Measurements from ENCODE around the gene ADAMTSL5. TPM values are rescaled to one million over a fixed set of nuclear protein-coding genes. Genes with fewer than 3 reads are reported as not detected.

The ADAMTSL5 gene
- total RNA-seq, 4 donors from 2014 or later = 0.27 to 5.1 (median 2.5) TPM

DNA sequence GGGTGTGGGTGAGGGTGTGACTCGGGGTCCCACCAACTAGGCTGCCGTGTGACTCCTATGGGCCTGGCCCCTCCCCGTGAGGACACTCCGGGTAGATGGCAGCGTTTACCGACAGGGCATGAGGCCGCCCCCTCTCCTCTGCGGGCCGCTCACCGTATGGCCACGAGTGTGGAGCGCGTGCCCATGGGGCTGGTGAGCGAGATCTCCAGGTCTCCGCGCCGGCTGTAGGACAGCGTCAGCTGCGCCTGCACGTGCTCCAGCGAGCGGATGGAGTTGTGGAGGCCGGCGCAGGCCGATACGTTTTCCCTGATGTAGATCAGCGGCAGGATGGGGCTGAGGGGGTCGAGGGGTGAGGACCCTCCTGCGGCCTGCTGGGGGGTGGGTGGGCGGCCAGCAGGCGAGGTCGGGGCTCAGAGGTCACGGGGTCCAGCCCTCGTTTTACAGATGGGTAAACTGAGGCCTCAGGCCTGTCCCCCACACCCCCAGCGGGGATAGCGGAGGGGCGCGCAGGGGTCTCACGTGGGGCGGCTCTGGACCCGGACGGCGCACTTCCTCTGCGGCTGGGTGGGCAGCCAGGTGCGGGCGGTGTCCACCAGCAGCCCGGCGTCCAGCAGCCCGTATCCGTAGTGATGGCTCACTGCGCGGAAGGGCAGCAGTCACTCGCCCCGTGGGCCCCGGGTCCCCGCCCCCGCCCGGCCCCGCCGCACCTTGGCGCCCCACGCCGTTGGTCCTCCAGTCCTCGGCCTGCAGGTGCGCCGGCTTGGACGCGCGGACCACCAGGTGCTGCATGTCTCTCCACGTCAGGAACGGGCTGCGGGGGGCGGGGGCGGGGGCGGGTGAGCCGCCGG lies 29.5 kb downstream of the ADAMTSL5 start:
- intact Hi-C loops (cut with DNase I) = no loop called here
- WGBS, 2 donors = 91 to 94% methylated on average over 44 to 50 of the region's 77 CpGs
- DNase-seq = no peak
- no peak overlapping the region for H3K27ac ChIP-seq
- H3K9me3 ChIP-seq = no peaks in the 10 kb centered on the region
- no peak overlapping the region for H3K4me3 ChIP-seq (replicated peaks in 1 of 3)
- H3K4me1 ChIP-seq = peaks cover under 1 to 3% of the 10 kb centered on the region in 2 donors
- H3K36me3 ChIP-seq = no peaks in the 10 kb centered on the region
- no peaks in the 10 kb centered on the region for H3K27me3 ChIP-seq
- TF ChIP-seq, protein P1, sequence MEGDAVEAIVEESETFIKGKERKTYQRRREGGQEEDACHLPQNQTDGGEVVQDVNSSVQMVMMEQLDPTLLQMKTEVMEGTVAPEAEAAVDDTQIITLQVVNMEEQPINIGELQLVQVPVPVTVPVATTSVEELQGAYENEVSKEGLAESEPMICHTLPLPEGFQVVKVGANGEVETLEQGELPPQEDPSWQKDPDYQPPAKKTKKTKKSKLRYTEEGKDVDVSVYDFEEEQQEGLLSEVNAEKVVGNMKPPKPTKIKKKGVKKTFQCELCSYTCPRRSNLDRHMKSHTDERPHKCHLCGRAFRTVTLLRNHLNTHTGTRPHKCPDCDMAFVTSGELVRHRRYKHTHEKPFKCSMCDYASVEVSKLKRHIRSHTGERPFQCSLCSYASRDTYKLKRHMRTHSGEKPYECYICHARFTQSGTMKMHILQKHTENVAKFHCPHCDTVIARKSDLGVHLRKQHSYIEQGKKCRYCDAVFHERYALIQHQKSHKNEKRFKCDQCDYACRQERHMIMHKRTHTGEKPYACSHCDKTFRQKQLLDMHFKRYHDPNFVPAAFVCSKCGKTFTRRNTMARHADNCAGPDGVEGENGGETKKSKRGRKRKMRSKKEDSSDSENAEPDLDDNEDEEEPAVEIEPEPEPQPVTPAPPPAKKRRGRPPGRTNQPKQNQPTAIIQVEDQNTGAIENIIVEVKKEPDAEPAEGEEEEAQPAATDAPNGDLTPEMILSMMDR (IDR thresholded peaks at IDR 0.05) = no peak
- TF ChIP-seq POLR2A (IDR thresholded peaks at IDR 0.05) = no peak

DNA sequence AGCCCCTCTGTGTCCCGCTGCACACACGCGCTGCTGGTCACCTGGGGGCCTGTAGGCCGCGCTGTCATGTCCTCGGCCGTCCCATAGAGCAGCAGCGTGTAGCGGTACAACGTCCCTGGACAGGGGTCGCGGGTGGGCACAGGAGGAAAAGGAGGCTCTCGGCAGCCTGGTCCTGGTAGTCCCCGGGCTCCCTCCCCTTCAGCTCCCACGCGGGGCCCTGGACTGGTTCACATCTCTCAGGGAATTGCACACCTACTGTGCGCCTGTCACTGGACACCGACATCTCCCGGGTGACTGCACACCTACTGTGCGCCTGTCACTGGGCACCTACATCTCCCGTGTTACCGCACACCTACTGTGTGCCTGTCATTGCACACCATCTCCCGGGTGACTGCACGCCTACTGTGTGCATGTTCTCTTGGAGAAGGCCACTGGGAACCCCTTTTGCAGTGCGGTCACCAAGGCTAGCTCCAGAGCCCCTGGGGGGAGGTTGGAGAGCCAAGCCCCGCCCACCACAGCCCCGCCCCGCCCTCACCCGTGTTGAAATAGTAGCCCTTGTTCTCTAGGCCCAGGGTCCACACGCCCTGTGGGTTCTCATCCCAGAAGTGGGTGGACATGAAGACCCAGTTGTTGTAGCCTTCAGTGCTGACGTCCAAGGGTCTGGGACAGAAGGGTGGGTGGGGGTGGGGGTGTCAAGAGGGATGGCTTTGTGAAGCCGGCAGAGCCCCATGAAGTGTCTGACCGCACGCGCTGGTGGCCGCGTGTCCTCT lies 30.3 kb downstream of the ADAMTSL5 start:
- Histone ChIP-seq H3K4me3 (replicated peaks in 1 of 3) (no peak overlapping the region), H3K9me3 (no peaks in the 10 kb centered on the region), H3K27me3 (no peaks in the 10 kb centered on the region), H3K36me3 (no peaks in the 10 kb centered on the region), H3K4me1 (peaks cover 7 to 9% of the 10 kb centered on the region in 2 donors), H3K27ac (no peak overlapping the region)
- no peak for DNase-seq
- 78 to 84% methylated on average over 21 to 22 of the region's 37 CpGs for WGBS, 2 donors
- no peak for TF ChIP-seq POLR2A (IDR thresholded peaks at IDR 0.05)
- TF ChIP-seq, protein P1 (IDR thresholded peaks at IDR 0.05) = no peak
- intact Hi-C loops (cut with DNase I) = no loop called here

DNA sequence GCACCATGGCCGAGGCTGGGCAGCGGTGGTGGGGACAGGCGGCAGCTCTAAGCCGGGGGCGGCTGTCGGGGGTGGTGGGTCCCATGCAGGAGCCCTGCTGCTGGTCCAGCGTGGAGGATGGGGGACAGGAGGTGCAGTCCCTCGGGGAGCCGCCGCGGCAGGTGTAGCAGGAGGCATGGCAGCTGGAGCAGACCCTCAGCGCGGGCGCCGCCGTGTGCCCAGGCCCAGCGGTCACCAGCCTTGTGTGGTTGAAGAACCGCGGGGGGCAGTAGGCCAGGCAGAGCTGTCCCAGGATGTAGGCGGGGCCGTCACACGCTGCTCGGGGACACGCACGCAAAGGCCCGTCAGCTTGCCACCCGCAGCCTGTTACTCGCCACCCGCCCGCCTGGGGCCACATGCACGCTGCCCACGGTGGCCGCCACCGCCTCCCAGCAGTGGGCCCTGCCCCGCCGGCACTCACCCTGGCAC lies 30.9 kb downstream of the ADAMTSL5 start:
- TF ChIP-seq, protein P1 (IDR thresholded peaks at IDR 0.05) = no peak
- TF ChIP-seq POLR2A (IDR thresholded peaks at IDR 0.05) = no peak
- Histone ChIP-seq H3K27me3 (no peaks in the 10 kb centered on the region), H3K4me3 (replicated peaks in 1 of 3) (no peak overlapping the region), H3K27ac (no peak overlapping the region), H3K36me3 (no peaks in the 10 kb centered on the region), H3K9me3 (no peaks in the 10 kb centered on the region), H3K4me1 (peaks cover 8 to 9% of the 10 kb centered on the region in 2 donors)
- WGBS, 2 donors = 85 to 95% methylated on average over 14 to 19 of the region's 36 CpGs
- DNase-seq = no peak
- intact Hi-C loops (cut with DNase I) = no loop called here

DNA sequence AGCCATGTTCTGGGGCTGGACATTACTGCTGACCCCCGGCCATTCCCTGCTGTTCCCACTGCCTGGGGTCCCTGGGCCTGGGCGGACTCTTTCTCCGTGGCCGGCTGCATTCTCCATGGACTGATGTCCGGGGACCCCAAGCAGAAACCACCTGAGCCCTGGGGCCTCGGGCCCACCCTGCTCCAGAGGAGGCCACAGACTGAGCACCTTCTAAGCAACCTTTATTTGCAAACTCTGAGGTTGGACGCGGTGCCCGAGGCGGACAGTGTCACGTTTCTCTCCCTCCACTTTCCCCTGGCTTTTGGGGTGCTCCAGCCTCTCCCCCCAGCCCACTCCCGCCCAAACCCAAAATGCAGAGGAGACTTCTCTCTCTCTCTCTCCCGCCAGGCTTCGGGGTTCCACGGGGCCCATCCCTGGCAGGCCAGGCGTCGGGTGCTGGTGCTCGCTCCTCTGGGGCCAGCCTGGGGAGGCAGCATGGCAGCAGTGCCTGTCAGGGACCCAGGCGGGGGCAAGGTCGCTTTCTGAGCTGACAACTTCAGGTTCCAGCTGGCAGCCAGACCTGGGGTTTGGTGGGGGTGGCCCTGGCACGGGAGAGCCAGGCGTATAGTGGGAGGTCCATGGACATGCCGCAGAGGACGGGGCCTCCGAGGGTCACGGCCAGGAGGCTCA lies 31.5 kb downstream of the ADAMTSL5 start:
- TF ChIP-seq, protein P1 (IDR thresholded peaks at IDR 0.05) = no peak
- no peak for TF ChIP-seq POLR2A (IDR thresholded peaks at IDR 0.05)
- intact Hi-C loops (cut with DNase I) = no loop called here
- DNase-seq = no peak
- Histone ChIP-seq H3K4me3 (replicated peaks in 1 of 3) (no peak overlapping the region), H3K9me3 (no peaks in the 10 kb centered on the region), H3K27ac (no peak overlapping the region), H3K4me1 (peaks cover 8 to 9% of the 10 kb centered on the region in 2 donors), H3K36me3 (no peaks in the 10 kb centered on the region), H3K27me3 (no peaks in the 10 kb centered on the region)
- WGBS, 2 donors = 86 to 91% methylated on average over 19 to 22 of the region's 26 CpGs
